HG02973 (cell line): ENCODE results near the gene NUP214.

ENCODE experiments used
- ATAC-seq: cut with Tn5 transposase; IDR thresholded peaks from one replicate; pipeline ENCODE4 v1.9.1; 2021; ENCODE audit warnings: moderate library complexity; ENCODE audit not compliant: unreplicated experiment

Gene NUP214

DNA sequence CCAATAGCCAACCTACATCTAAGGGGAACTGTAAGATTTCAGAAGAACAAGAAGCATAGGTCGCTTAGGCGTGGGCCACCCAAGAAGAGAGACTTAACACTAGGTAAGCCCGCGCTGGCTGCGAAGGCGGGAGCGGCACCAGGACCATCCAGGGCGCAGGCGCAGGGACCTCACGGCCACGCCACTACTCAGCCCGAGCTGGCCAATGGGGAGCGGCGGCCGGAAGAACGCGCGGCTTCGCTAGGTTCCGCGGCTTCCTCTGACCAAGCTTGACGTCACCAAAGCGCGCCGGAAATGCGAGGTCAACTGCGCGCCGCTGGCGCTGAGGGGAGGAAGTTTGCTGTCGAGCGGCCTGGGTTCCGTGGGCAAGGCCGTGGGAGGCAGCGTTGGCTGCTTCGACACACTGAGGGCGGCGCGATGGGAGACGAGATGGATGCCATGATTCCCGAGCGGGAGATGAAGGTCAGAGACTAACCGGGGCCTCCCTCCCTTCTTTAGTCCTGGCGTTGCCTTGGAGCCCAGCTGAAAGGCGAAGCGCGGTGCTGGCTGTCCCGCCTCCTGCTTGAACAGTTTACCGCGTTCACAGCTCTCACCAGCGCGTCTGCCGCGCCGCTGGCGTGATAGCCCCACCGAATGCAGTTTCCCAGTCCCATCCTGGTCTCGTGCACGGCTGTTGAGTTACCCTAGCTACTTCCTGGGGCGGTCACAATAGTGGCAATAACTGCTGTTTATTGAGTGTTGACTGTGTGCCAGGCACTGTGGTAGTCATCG, at the start of gene NUP214:
Gene NUP214 (plus strand): TSS at position 299 of the 771 bp plus-strand sequence. CDS start 119 bp downstream, at position 418.
- ATAC-seq, result peak; percentile 93

DNA sequence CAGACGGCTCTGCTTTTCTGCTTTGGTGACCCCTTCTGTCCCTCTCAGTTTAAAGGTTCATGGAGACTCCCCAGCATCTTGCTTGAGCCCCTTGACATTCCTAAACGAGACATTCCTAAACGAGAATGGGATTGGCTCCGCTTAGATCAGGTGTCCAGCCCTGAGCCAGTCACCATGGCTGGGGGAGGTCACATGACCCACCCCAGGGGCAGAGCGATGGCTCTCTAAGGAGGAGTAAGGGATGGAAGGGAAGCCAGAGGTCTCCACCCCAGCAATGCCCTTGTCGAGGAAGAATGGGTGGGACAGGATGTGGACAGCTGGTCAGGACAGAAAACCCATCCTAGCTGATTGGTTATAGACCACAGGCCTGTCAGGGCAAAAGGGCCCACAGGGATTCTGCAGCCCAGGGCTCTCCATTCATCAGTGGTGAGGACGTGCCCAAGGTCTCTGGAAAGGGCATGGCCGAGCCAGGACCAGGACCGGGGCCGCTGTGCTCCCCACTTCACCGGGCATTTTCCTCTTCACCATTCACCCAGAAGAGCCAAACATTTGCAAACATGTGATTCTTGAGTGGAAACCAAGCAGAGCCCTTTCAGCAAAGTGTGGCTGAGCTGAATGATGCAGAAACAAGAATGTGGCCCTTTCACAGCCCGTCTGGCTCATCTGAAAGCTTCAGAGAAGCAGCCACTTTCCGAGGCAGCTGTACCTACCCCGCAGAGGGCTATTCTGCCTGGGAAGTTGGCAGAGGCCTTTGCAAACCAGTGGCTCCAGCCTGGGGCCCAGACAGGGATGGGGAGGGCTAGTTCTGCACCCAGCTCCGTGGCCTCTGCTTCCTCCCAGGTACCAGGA, 48.8 kb upstream of the NUP214 start:
- ATAC-seq, result no peak

DNA sequence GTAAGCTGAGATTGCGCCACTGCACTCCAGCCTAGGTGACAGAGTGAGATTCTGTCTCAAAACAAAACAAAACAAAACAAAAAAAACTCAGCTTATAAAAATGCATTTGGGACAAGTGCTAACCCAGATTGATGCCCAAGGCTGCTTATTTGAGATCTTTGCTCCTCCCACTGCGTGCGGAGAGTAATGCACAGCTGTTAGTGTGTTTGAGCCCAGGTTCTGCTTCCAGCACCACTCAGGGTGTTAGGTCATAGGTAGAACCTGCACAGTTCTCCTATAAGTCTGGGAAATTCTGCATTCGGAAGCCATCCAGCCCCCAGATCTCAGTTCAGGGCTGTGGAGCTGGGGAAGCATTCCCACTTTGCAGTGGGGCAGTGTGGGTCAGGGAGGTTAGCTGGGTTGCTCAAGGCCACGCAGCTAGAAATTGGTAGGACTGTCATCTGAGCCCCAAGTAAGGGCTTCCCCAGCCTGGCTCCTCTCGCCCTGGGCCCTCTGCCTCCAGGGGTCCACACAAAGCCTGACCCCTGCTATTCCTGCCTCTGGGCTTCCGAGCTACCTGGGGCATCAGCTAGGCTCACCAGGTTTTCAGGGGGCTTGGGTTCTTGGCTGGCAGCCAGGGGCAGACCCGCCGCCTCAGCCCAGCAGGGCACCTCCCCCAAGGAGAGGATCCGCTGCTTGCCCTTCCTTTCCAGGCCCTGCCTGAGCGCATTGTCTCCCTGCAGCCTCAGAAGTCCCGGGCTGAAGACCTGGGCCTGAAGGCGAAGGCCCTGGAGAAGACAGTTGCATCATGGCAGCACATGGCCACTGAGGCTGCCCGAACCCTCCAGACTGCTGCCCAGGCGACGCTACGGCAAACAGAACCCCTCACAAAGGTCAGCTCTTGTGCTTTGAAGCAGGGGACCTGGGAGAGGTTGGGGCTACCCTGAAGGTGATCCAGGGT, 46.7 kb upstream of the NUP214 start:
- no peak for ATAC-seq

DNA sequence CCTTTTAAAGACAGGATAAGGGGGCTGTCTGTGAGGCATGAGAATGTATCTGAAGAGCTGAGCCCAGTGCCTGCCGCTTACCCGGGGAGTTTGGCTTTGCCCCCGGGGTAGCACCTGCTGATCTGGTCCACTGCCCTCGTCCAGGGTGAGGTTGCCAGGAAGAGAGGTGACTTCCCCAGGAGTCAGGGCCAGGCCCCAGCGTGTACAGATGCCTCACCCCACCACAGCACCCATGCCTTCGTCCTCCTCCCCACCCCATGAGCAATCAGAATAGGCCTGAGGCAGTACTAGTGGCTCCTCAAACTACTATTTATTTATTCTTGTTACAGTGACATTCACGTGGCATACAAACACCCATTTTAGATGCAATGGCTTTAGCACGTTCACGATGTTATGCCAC, 44.8 kb upstream of the NUP214 start:
- ATAC-seq, result no peak

DNA sequence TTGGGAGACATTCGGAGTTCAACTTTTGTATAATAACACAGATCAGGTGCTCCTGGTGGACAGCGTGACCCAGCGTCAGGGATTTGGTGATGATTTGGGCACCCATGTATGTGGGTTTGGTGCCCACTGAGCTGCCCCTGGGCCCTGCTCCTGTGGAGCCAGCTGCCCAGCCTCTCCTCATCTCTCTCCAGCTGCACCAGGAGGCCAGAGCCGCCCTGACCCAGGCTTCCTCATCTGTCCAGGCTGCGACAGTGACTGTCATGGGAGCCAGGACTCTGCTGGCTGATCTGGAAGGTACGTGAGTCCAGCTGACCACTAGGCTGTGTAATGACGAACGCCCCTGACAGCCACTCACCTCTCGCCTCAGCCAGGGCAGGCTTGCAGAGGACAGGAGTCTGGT, 43.5 kb upstream of the NUP214 start:
- ATAC-seq, result no peak

DNA sequence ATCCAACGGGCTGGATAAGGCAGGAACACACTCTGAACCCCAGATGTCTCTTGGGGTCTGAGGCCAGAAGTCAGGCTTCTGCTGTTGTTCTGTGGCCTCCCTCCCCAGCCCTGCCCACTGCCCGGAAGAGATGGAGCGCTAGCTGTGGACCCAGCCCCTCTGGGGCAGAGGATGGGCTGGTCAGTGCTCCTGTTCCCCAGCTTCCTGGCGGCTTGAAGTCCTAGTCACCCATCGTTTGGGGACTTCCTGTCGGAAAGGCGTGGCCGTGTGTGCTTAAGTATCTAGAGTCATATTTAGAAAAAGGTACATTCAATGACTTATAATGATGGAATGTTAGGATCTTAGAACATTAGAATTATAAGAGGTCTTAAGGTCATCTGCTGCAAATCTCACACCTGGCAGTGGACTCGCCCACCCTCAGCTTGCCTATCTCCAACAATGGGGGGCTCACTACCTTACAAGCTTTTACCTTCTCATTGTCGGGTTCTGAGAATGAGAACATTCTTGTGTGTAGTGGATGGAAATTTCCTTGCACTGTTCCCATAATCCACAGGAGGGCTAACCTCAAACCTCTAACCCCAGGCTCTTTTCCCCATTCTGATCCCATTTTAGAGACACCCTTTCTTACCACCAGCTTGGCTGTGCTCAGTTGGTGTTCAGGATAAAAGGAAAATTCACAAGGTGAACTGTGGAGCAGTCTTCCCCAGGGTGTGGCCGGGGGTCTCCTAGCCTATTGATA, 42.4 kb upstream of the NUP214 start:
- no peak for ATAC-seq

DNA sequence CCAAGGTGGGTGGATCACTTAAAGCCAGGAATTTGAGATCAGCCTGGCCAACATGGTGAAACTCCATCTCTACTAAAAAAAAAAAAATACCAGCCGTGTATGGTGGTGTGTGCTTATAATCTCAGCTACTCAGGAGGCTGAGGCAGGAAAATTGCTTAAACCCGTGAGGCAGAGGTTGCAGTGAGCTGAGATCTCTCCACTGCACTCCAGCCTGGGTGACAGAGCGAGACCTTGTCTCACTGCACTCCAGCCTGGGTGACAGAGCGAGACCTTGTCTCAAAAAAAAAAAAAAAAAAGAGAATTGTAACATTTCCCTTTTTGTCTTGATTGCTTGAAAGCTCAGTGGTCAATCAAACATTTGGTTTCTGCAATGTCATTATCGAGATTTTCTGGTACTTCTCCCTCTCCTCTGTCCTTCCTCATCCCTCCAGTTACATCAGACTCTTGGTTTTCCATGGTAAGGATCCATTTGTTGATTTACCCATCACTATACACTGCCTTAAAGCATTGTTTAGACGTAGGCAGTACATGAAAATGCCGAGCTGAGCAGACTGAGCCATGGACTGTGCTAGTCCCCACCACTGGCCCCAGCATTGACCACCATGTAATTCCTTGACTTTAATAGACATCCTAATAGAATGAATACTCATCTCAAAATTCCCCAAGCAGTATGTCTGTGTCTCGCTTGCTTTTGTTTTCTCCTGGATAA, 40.6 kb upstream of the NUP214 start:
- no peak for ATAC-seq

DNA sequence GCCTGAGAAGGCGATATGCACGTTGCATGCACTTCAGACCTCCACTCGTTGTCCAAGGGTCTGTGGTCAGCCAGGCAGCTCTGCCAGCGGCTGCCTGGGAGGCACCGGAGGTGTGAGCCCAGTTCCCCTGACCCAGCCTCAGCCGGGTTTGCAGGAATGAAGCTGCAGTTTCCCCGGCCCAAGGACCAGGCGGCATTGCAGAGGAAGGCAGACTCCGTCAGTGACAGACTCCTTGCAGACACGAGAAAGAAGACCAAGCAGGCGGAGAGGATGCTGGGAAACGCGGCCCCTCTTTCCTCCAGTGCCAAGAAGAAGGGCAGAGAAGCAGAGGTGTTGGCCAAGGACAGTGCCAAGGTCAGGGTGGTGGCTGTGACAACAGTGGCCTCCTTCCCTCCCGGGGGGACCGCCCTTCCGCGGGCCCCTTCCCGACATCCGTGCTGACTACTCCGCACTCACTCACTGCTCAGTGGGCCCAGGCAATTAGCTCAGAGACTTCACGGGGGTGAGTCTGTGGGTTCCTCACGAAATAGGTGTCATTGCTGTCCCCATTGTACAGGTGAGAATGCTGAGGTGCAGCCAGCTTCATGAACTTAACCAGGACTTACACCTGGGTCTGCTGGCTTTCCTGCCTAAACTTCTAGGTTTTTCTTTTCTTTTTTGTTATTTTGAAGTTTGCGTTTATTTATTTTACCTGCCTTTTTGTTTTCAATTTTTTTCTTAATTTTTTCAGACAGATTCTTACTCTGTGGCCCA, 39.8 kb upstream of the NUP214 start:
- no peak for ATAC-seq

DNA sequence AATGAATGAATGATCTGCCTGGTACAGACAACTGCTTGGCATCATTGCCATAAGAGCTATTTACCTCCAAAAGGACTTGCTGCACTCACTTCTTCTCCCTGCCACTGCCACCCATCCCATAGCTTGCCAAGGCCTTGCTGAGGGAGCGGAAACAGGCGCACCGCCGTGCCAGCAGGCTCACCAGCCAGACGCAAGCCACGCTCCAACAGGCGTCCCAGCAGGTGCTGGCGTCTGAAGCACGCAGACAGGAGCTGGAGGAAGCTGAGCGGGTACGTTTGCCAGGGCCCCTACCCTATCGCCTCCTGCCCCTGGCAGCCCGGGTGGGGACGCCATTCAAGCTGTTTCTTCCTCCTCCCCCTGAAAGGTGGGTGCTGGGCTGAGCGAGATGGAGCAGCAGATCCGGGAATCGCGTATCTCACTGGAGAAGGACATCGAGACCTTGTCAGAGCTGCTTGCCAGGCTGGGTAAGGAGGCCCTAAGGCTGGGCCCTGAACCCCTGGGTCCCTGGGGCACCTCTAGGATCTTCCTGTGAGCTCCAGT, 38.0 kb upstream of the NUP214 start:
- ATAC-seq, result no peak

DNA sequence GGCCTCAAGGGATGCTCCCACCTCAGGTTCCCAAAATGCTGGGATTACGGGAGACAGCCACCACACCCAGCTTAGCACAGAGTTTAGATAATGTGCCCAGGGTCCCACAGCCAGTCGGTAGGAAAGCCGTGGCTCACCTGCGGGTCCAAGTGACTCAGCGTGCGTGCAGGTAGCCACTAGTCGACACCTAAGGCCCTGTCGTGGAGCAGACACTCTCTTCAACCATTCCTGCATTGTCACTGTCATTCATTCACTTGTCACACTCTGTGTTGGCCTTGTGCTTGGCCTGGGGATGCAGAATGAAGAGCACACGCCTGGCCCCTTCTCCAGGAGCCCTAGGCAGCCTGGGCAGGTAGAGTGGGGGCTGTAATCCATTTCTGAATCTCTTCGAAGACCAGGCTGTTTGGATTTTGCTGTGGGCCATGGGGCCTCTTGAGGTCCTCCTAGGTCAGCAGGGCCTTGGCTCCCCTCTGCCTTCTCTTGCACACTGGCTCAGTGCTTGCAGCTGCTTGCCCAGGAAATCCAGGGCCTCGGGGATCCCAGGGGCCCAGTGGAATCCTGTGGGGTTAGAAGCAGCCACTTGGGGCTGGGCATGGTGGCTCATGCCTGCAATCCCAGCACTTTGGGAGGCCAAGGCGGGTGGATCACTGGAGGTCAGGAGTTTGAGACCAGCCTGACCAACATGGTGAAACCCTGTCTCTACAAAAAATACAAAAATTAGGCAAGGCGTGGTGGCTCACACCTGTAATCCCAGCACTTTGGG, 35.2 kb upstream of the NUP214 start:
- no peak for ATAC-seq

DNA sequence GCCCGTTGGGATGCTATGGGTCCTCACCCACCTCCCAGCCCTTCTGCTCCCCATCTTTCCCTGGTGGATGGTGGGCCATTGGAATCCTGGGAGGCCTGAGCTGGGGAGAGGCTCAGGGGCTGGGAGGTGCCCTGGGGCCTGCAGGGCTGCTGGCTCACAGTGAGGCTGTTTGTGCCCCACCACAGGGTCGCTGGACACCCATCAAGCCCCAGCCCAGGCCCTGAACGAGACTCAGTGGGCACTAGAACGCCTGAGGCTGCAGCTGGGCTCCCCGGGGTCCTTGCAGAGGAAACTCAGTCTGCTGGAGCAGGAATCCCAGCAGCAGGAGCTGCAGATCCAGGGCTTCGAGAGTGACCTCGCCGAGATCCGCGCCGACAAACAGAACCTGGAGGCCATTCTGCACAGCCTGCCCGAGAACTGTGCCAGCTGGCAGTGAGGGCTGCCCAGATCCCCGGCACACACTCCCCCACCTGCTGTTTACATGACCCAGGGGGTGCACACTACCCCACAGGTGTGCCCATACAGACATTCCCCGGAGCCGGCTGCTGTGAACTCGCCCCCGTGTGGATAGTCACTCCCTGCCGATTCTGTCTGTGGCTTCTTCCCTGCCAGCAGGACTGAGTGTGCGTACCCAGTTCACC, 33.9 kb upstream of the NUP214 start:
- ATAC-seq, result no peak

DNA sequence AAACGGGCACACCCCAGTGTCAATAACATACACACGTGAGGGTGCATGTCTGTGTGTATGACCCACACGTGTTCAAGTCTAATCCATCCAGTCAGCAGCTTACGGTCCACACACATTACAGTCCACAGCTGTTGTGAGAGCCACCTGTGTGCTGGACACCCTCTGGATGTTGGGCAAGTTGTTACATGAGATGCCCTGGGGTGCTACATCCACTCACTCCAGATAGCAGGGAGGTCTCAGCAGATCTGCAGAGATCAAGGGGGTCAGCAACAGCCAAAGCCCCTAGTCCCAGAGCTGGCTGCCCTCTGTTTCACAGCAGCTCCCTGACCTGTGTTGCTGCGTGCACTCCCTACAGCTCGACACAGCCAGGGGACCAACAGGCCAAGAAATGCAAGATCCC, 33.4 kb upstream of the NUP214 start:
- ATAC-seq, result no peak

DNA sequence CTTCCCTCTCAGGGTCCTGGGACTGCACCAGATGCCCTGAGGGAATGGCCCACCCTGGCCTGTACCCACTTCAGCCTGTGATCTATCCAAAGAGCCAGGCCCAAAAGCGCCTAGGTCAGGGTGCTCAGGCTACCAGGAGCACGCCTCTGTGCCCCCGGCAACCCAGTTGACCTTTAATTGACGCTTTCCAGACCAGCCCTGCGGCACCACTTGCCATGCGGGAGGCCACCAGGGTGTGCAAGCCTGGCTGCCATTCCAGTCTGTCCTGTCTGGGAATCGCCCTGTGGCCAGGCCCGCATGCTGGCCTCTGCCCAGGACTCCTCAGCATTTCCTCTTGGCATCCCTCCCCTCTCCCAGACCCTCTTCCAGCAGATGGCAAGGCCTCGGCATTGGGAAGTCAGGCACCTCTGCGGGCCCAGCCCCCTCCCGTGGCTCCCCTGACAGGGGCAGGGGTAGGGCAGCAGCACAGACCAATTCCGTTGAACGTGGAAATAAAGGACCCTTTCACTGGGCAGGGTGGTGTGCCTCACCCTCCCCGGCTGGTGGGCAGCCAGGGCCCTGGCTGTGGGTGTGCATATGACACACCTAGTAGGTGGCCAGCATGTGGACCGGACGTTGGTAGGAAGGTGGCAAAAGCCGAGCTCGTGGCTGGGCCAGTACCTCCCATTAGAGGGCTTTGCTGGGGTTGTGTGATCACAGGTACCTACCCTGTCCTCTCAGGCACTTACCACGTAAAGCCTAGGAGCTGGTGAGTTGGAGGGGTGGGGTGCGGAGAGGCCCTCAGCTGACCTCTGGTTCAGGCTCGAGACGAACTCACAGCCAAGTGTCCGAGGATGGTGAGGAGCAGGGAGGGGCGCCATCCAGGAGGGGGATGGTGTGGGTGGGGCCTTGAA, 32.6 kb upstream of the NUP214 start:
- no peak for ATAC-seq

DNA sequence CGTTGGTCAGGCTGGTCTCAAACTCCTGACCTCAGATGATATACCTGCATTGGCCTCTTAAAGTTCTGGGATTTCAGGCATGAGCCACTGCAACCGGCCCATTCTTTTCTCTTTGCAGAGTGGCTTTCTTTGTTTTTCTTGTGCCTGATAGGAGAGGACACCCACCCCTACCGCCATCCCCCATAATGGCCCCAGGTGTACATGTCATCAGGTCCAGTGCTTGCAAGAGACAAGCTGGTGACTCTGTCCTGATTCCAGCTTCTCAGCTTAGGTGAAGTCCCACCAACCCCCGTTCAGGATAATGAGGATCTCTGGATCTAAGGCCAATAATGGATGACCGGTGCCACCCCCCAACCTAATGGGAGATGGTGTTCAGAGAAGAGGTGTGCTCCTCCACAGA, 31.4 kb upstream of the NUP214 start:
- ATAC-seq, result no peak

DNA sequence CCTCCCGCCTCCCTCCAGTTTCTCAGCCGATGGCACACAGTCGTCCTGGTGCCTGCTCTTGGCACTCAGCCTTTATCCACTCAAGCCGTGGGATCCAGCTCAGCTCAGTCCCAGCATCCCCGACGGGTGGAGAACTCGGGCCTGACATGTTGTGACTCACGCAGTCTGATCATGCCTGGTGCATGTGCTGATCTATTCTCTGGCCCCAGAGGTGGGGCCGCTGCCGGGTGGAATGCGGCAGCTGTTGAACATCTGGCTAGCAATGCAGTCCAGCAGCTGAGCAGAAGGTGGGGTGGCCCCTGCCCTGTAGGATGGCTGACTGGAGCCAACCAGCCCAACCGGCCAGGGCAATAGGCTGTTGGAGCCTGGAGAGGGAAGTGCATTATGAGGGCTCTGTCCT, 30.8 kb upstream of the NUP214 start:
- no peak for ATAC-seq

DNA sequence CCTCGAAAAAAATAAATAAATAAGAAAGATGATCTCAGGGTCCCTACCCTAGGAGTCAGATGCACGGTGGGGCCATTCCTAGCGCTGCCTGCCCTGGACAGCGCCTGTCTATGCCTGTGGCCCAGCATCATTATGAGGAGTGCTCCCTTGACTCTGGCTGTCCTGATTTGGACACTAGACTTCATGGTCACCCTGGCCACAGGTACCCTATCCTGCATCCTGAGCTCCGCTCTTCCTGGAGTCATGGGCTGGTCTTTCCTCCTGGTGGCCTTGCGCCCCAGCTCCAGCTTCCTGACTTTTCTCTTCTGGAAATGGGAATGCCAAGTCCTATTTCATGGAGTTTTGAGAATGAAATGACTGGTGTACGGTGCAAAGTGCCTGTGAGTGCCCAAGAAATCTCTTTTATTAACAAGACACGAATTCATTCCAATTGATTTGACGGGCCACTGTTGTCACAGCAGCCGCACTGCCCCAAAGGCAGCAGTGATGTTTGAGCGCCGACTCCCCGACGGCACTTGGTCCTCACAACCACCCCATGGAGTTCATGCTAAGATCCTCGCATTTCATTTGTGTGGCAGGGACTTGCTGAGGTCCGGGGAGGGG, 29.6 kb upstream of the NUP214 start:
- ATAC-seq, result no peak
